K562 (cell line): ENCODE measurements around the gene CELA3A. TPM values are rescaled to one million over a fixed set of nuclear protein-coding genes. Genes with fewer than 3 reads are reported as not detected.

Source experiments
- ARHGAP35 ChIP-seq: fragments of 450-650 bp; IDR thresholded peaks from 2 replicates; pipeline ENCODE4 v1.6.1; 2018; ENCODE audit not compliant: partially characterized antibody
- ETV5 ChIP-seq: sonication (generic); formaldehyde crosslinking; IDR thresholded peaks from 2 replicates; pipeline ENCODE4 v1.4.0; 2020; ENCODE audit warnings: low read depth, mild to moderate bottlenecking, missing genetic modification reagents
- HDGF ChIP-seq: fragments of 450-650 bp; IDR thresholded peaks from 2 replicates; pipeline ENCODE4 v1.6.1; 2016
- HOXB6 ChIP-seq: fragments of 250-450 bp; sonication (Bioruptor Pico); IDR thresholded peaks from 2 replicates; pipeline ENCODE4 v1.5.1; 2022; ENCODE audit warnings: mild to moderate bottlenecking, borderline replicate concordance
- MTA1 ChIP-seq: fragments of 450-650 bp; IDR thresholded peaks from 2 replicates; pipeline ENCODE4 v1.6.1; 2017; ENCODE audit warnings: borderline replicate concordance
- NRF1 ChIP-seq, 2 experiments: fragments of 450-650 bp; IDR thresholded peaks in 1 of 2; conservative IDR thresholded peaks in 1 of 2; 2 replicates each; pipeline ENCODE4 v1.6.1; 2014; ENCODE audit warnings: mild to moderate bottlenecking in 2 of 2
- TEAD1 ChIP-seq, 2 experiments: fragments of 450-650 bp in 1 of 2; sonication (generic) in 1 of 2; formaldehyde crosslinking; IDR thresholded peaks; 2 replicates each; pipeline versions ENCODE4 v1.4.0 to v1.8.0; 2020 to 2022; ENCODE audit warnings: mild to moderate bottlenecking in 2 of 2, missing genetic modification reagents in 1 of 2
- ZNF239 ChIP-seq: fragments of 250-450 bp; sonication (Bioruptor Pico); IDR thresholded peaks from 2 replicates; pipeline ENCODE4 v1.4.0; 2020; ENCODE audit warnings: mild to moderate bottlenecking
- ZNF24 ChIP-seq: fragments of 450-650 bp; IDR thresholded peaks from 2 replicates; pipeline ENCODE4 v1.6.1; 2016
- ZNF316 ChIP-seq: fragments of 450-650 bp; IDR thresholded peaks from 2 replicates; pipeline ENCODE4 v1.6.1; 2016
- ZNF830 ChIP-seq: fragments of 250-450 bp; sonication (Bioruptor Pico); IDR thresholded peaks from 2 replicates; pipeline ENCODE4 v1.5.0; 2021; ENCODE audit warnings: mild to moderate bottlenecking
- polyA plus RNA-seq, 8 experiments: library from polyadenylated mRNA; depleted of rRNA in 4 of 8; stranded (reverse) in 5 of 8; unstranded in 3 of 8; fragments of >200 nt; fragmentation: Nextera tagmentation in 2 of 8; fragmentation: Illumina TruSeq in 1 of 8; extraction: Ambion mirVana in 2 of 8; extraction: Trizol in 1 of 8; gene quantifications; 2 replicates each; pipeline versions ENCODE4 v1.2.1 to v1.2.3, GENCODE V29; 2011 to 2014; ENCODE audit warnings: inconsistent platforms in 1 of 8, missing spikeins in 1 of 8
- total RNA-seq, 7 experiments: library from RNA; depleted of rRNA in 6 of 7; stranded (reverse); fragments of >200 nt in 6 of 7; fragmentation: Illumina TruSeq in 2 of 7; extraction: Trizol in 2 of 7; gene quantifications; 2 replicates each; pipeline versions ENCODE4 v1.2.1 to v1.2.3, GENCODE V29; 2011 to 2021; ENCODE audit warnings: low replicate concordance in 1 of 7
- TF ChIP-seq, protein P1 (sequence below): fragments of 450-650 bp; formaldehyde crosslinking; conservative IDR thresholded peaks from 2 replicates; pipeline ENCODE4 v1.4.0; 2022; ENCODE audit warnings: mild to moderate bottlenecking, missing genetic modification characterization
- TF ChIP-seq, protein P2 (sequence below), 3 experiments: fragments of 200-800 bp in 1 of 3; sonication (Bioruptor generic) in 1 of 3; sonication (generic) in 1 of 3; formaldehyde crosslinking in 1 of 3; IDR thresholded peaks; 2 replicates each; pipeline versions ENCODE4 v1.6.1 to v1.8.0; 2016 to 2022; ENCODE audit warnings: mild to moderate bottlenecking in 2 of 3, missing compliant biosample characterization in 2 of 3, missing genetic modification characterization in 2 of 3, missing genetic modification reagents in 1 of 3
- TF ChIP-seq, protein P3 (sequence below): sonication (generic); formaldehyde crosslinking; IDR thresholded peaks from 2 replicates; pipeline ENCODE4 v1.8.0; 2022; ENCODE audit warnings: mild to moderate bottlenecking, missing genetic modification reagents
- TF ChIP-seq, protein P4 (sequence below): fragments of 450-650 bp; IDR thresholded peaks from 2 replicates; pipeline ENCODE4 v1.6.1; 2016; ENCODE audit warnings: low read depth, mild to moderate bottlenecking, moderate library complexity
- TF ChIP-seq, protein P5 (sequence below): fragments of 450-650 bp; formaldehyde crosslinking; IDR thresholded peaks from 2 replicates; pipeline ENCODE4 v1.4.0; 2020; ENCODE audit warnings: mild to moderate bottlenecking, moderate library complexity
- TF ChIP-seq, protein P6 (sequence below): sonication (generic); formaldehyde crosslinking; IDR thresholded peaks from 2 replicates; pipeline ENCODE4 v1.8.1; 2023; ENCODE audit warnings: mild to moderate bottlenecking, missing genetic modification reagents
- TF ChIP-seq, protein P7 (sequence below), 2 experiments: fragments of 250-450 bp in 1 of 2; fragments of 450-650 bp in 1 of 2; sonication (Bioruptor Pico) in 1 of 2; IDR thresholded peaks; 2 replicates each; pipeline versions ENCODE4 v1.6.1 to v1.8.0; 2016 to 2021; ENCODE audit warnings: mild to moderate bottlenecking in 2 of 2, moderate library complexity in 2 of 2, missing compliant biosample characterization in 1 of 2, missing genetic modification characterization in 1 of 2

The CELA3A gene
- total and polyA plus RNA-seq, 9 of the 15 experiments (the other 6 are each of a cell fraction or from before 2014, with no cell fraction given), result 5.4 TPM; not detected in 8

DNA sequence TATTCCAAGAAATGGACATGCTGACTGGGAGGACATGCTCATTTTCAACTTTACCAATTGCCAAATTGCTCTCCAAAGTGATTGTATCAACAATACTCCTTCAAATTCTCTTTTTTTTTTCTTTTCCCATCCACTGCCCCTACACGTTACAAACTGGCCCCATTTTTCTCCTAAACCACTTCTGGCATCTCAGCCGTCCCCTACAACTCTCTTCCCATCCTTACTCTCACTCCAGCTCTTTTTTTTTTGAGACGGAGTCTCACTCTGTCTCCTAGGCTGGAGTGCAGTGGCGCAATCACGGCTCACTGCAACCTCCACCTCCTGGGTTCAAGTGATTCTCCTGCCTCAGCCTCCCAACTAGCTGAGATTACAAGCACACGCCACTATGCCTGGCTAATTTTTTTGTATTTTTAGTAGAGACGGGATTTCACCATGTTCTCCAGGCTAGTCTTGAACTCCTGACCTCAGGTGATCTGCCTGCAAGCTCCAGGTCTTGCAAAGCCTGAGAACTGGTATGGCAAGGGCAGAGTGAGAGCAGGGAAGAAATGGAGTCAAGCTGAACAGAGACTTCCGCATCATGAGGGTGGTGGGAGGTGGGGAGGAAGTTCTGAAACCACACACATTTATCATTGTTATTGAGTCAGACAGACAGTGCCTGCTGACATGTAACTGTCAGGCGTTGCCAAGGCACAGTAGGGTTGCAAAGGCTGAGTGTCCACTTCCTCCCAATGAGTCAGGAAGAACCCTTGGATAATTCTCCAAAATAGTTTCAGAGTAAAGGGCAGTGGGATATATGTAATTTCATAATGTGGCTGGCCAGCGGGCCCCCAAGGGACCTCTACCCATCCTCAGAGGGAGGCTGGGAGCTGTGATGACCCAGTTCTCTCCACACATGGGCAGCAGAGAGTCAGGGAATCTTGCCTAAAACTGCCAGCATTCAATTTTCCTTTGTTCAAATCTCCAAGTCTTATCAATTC lies 17.4 kb downstream of the CELA3A start (continued):
- TF ChIP-seq, protein P1, sequence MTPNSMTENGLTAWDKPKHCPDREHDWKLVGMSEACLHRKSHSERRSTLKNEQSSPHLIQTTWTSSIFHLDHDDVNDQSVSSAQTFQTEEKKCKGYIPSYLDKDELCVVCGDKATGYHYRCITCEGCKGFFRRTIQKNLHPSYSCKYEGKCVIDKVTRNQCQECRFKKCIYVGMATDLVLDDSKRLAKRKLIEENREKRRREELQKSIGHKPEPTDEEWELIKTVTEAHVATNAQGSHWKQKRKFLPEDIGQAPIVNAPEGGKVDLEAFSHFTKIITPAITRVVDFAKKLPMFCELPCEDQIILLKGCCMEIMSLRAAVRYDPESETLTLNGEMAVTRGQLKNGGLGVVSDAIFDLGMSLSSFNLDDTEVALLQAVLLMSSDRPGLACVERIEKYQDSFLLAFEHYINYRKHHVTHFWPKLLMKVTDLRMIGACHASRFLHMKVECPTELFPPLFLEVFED (CRISPR knock-in tag), result 0 out of 2 replicates have a peak, but pooled peaks have one; percentile 55
- TF ChIP-seq HOXB6, result no peak
- 0 out of 4 replicates have a peak, but pooled peaks of 1 of the 2 experiments have one; percentile 38 for TF ChIP-seq NRF1 (conservative IDR thresholded peaks at IDR 0.05 in 1 of 2, IDR thresholded peaks at IDR 0.05 in 1 of 2)
- TF ChIP-seq, protein P2, sequence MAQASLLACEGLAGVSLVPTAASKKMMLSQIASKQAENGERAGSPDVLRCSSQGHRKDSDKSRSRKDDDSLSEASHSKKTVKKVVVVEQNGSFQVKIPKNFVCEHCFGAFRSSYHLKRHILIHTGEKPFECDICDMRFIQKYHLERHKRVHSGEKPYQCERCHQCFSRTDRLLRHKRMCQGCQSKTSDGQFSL (CRISPR knock-in tag; IDR thresholded peaks at IDR 0.05), result no peak
- TF ChIP-seq, protein P2 (tag; IDR thresholded peaks at IDR 0.05), result 0 out of 4 replicates have a peak, but pooled peaks of 1 of the 2 experiments have one; percentile 36
- TF ChIP-seq, protein P3, sequence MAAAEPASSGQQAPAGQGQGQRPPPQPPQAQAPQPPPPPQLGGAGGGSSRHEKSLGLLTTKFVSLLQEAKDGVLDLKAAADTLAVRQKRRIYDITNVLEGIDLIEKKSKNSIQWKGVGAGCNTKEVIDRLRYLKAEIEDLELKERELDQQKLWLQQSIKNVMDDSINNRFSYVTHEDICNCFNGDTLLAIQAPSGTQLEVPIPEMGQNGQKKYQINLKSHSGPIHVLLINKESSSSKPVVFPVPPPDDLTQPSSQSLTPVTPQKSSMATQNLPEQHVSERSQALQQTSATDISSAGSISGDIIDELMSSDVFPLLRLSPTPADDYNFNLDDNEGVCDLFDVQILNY (CRISPR knock-in tag), result no peak
- TF ChIP-seq, protein P4, sequence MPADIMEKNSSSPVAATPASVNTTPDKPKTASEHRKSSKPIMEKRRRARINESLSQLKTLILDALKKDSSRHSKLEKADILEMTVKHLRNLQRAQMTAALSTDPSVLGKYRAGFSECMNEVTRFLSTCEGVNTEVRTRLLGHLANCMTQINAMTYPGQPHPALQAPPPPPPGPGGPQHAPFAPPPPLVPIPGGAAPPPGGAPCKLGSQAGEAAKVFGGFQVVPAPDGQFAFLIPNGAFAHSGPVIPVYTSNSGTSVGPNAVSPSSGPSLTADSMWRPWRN, result peak; percentile 33; the same call in 1 of the 2 replicates
- TF ChIP-seq, protein P5, sequence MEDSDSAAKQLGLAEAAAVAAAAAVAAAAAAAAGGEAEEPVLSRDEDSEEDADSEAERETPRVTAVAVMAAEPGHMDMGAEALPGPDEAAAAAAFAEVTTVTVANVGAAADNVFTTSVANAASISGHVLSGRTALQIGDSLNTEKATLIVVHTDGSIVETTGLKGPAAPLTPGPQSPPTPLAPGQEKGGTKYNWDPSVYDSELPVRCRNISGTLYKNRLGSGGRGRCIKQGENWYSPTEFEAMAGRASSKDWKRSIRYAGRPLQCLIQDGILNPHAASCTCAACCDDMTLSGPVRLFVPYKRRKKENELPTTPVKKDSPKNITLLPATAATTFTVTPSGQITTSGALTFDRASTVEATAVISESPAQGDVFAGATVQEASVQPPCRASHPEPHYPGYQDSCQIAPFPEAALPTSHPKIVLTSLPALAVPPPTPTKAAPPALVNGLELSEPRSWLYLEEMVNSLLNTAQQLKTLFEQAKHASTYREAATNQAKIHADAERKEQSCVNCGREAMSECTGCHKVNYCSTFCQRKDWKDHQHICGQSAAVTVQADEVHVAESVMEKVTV, result peak; percentile 27; the same call in 1 of the 2 replicates
- TF ChIP-seq, protein P6, sequence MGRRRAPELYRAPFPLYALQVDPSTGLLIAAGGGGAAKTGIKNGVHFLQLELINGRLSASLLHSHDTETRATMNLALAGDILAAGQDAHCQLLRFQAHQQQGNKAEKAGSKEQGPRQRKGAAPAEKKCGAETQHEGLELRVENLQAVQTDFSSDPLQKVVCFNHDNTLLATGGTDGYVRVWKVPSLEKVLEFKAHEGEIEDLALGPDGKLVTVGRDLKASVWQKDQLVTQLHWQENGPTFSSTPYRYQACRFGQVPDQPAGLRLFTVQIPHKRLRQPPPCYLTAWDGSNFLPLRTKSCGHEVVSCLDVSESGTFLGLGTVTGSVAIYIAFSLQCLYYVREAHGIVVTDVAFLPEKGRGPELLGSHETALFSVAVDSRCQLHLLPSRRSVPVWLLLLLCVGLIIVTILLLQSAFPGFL, result no peak
- TF ChIP-seq MTA1, result no peak
- no peak for TF ChIP-seq TEAD1 (CRISPR knock-in tag; IDR thresholded peaks at IDR 0.05)
- TF ChIP-seq ZNF239 (CRISPR knock-in tag), result peak; percentile 53
- peak; percentile 83 for TF ChIP-seq ZNF24
- TF ChIP-seq ZNF316, result no peak
- no peak for TF ChIP-seq HDGF
- TF ChIP-seq ETV5, result peak; percentile 97
- peak; percentile 85 for TF ChIP-seq ARHGAP35
- TF ChIP-seq, protein P7, sequence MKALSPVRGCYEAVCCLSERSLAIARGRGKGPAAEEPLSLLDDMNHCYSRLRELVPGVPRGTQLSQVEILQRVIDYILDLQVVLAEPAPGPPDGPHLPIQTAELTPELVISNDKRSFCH (CRISPR knock-in tag; IDR thresholded peaks at IDR 0.05), result no peak
- TF ChIP-seq, protein P7 (tag; IDR thresholded peaks at IDR 0.05), result peak; percentile 71; the same call in 1 of the 2 replicates
- TF ChIP-seq ZNF830 (CRISPR knock-in tag), result no peak
